Thoracic aorta (tissue), 2 donors: ENCODE measurements around the gene EIF4A3. TPM values are rescaled to one million over a fixed set of nuclear protein-coding genes. Genes with fewer than 3 reads are reported as not detected.

Experiments used
- ATAC-seq: fragments of 150-250 bp; one replicate; pipeline ENCODE4 v1.8.0; 2017; ENCODE audit warnings: low read depth; ENCODE audit not compliant: insufficient number of reproducible peaks, low FRiP score
- DNase-seq: peaks from one replicate; pipeline ENCODE4 v3.0.0-alpha.2; 2020; ENCODE audit warnings: low spot score
- H3K27ac ChIP-seq, 2 donors: fragments of 200-600 bp; sonication (generic); 1 replicate in 1 of 2; 2 replicates in 1 of 2; pipeline ENCODE4 v1.5.1; 2016; ENCODE audit warnings: mild to moderate bottlenecking in 2 of 2, moderate library complexity in 2 of 2
- H3K27me3 ChIP-seq: fragments of 200-600 bp; sonication (generic); replicated peaks from 2 replicates; pipeline ENCODE4 v1.6.0; 2016; ENCODE audit warnings: mild to moderate bottlenecking; ENCODE audit not compliant: insufficient read depth
- H3K36me3 ChIP-seq: fragments of 200-600 bp; sonication (generic); one replicate; pipeline ENCODE4 v1.5.1; 2016
- H3K4me1 ChIP-seq, 2 donors: fragments of 200-600 bp; sonication (generic); 1 replicate in 1 of 2; 2 replicates in 1 of 2; pipeline versions ENCODE4 v1.5.1 to v1.6.0; 2016; ENCODE audit warnings: low read depth in 2 of 2, mild to moderate bottlenecking in 1 of 2; ENCODE audit not compliant: control insufficient read depth in 1 of 2
- H3K4me3 ChIP-seq: fragments of 200-600 bp; sonication (generic); 2 replicates; pipeline ENCODE4 v1.5.1; 2016; ENCODE audit warnings: mild to moderate bottlenecking
- H3K9me3 ChIP-seq: fragments of 200-600 bp; sonication (generic); 2 replicates; pipeline ENCODE4 v1.5.1; 2016
- CTCF ChIP-seq: fragments of 200-600 bp; sonication (generic); IDR thresholded peaks from one replicate; pipeline ENCODE4 v1.5.1; 2019; ENCODE audit warnings: antibody characterized with exemption
- total RNA-seq, 2 donors: library from RNA; depleted of rRNA; stranded (reverse); fragments of >200 nt; gene quantifications; one replicate each; pipeline versions ENCODE4 v1.1.0 to v1.2.3, GENCODE V29; 2016

Gene EIF4A3
- total RNA-seq, 2 donors from 2014 or later: 32.6 to 39.4 TPM

GRCh38 chr17:80146121-80147034 is 550 bp downstream of the EIF4A3 start:
- no peaks in the 10 kb centered on the region for H3K9me3 ChIP-seq
- peak overlapping the region; percentile 82 for H3K4me3 ChIP-seq
- DNase-seq (no peak), ATAC-seq (no peak)
- H3K36me3 ChIP-seq: peaks cover 13% of the 10 kb centered on the region
- H3K27ac ChIP-seq: peak overlapping the region; percentile 78 to 79
- no peaks in the 10 kb centered on the region for H3K27me3 ChIP-seq
- no peak for TF ChIP-seq CTCF
- peaks cover 14 to 24% of the 10 kb centered on the region in 2 donors for H3K4me1 ChIP-seq

- Histone ChIP-seq H3K27ac (no peak overlapping the region), H3K4me1 (peaks cover 14 to 24% of the 10 kb centered on the region in 2 donors), H3K4me3 (peak overlapping the region; percentile 82), H3K27me3 (no peaks in the 10 kb centered on the region), H3K9me3 (no peaks in the 10 kb centered on the region), H3K36me3 (peaks cover 13% of the 10 kb centered on the region)
- no peak for TF ChIP-seq CTCF
- ATAC-seq (no peak), DNase-seq (no peak)
These were observed 1.6 kb downstream of the EIF4A3 start for GRCh38 chr17:80145076-80146075.

GRCh38 chr17:80142929-80143328 is 4.0 kb downstream of the EIF4A3 start:
- Histone ChIP-seq H3K36me3 (peaks cover 33% of the 10 kb centered on the region), H3K4me3 (no peak overlapping the region), H3K27ac (no peak overlapping the region), H3K4me1 (peaks cover 10 to 19% of the 10 kb centered on the region in 2 donors), H3K27me3 (no peaks in the 10 kb centered on the region), H3K9me3 (no peaks in the 10 kb centered on the region)
- no peak for TF ChIP-seq CTCF
- ATAC-seq: no peak
- DNase-seq: no peak

- Histone ChIP-seq H3K36me3 (peaks cover 43% of the 10 kb centered on the region), H3K4me3 (no peak overlapping the region), H3K27ac (no peak overlapping the region), H3K4me1 (peaks cover 9 to 18% of the 10 kb centered on the region in 2 donors), H3K9me3 (no peaks in the 10 kb centered on the region), H3K27me3 (no peaks in the 10 kb centered on the region)
- DNase-seq: no peak
- TF ChIP-seq CTCF: no peak
- no peak for ATAC-seq
These were observed 5.3 kb downstream of the EIF4A3 start for GRCh38 chr17:80141463-80142165.
